Progenitor cell of endocrine pancreas (in vitro differentiated cells): ENCODE data around the gene SGCD. TPM values are rescaled to one million over a fixed set of nuclear protein-coding genes. Genes with fewer than 3 reads are reported as not detected.
"Not testable (repeated sequence)": the region's sequence is repeated elsewhere in the genome, so short reads cannot be mapped to it uniquely, and the experiment has no call there.

Source experiments
- DNase-seq: peaks from one replicate; pipeline ENCODE4 v3.0.0; 2021; ENCODE audit warnings: low spot score; ENCODE audit not compliant: unreplicated experiment
- H3K27ac Mint-ChIP-seq: 2 replicates; pipeline ENCODE4 v1.8.0; 2021; ENCODE audit warnings: mild to moderate bottlenecking, moderate library complexity, mixed read lengths
- H3K27me3 Mint-ChIP-seq: 2 replicates; pipeline ENCODE4 v1.8.0; 2021; ENCODE audit warnings: mixed read lengths
- H3K36me3 Mint-ChIP-seq: 2 replicates; pipeline ENCODE4 v1.8.0; 2022; ENCODE audit warnings: mixed read lengths; ENCODE audit not compliant: insufficient read depth
- H3K4me1 Mint-ChIP-seq: 2 replicates; pipeline ENCODE4 v1.8.0; 2021; ENCODE audit warnings: low read depth, mixed read lengths
- H3K4me3 Mint-ChIP-seq: 2 replicates; pipeline ENCODE4 v1.8.0; 2021; ENCODE audit warnings: low read depth, mild to moderate bottlenecking, moderate library complexity, mixed read lengths
- H3K9me3 Mint-ChIP-seq: 2 replicates; pipeline ENCODE4 v1.8.0; 2021; ENCODE audit warnings: low read depth, mixed read lengths
- total RNA-seq: library from RNA; stranded (reverse); gene quantifications from 2 replicates; pipeline ENCODE4 v1.2.1, GENCODE V29; 2021
- TF ChIP-seq, protein P1 (sequence below): fragments of 200-600 bp; sonication (generic); IDR thresholded peaks from one replicate; pipeline ENCODE4 v1.5.0; 2021; ENCODE audit warnings: antibody characterized with exemption, mild to moderate bottlenecking; ENCODE audit not compliant: unreplicated experiment

Gene SGCD
- total RNA-seq, 1 donor from 2014 or later, result 5.9 TPM

- peaks cover 2% of the 10 kb centered on the region for H3K4me1 Mint-ChIP-seq
- TF ChIP-seq, protein P1, sequence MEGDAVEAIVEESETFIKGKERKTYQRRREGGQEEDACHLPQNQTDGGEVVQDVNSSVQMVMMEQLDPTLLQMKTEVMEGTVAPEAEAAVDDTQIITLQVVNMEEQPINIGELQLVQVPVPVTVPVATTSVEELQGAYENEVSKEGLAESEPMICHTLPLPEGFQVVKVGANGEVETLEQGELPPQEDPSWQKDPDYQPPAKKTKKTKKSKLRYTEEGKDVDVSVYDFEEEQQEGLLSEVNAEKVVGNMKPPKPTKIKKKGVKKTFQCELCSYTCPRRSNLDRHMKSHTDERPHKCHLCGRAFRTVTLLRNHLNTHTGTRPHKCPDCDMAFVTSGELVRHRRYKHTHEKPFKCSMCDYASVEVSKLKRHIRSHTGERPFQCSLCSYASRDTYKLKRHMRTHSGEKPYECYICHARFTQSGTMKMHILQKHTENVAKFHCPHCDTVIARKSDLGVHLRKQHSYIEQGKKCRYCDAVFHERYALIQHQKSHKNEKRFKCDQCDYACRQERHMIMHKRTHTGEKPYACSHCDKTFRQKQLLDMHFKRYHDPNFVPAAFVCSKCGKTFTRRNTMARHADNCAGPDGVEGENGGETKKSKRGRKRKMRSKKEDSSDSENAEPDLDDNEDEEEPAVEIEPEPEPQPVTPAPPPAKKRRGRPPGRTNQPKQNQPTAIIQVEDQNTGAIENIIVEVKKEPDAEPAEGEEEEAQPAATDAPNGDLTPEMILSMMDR, result no peak
- no peak for DNase-seq
- H3K36me3 Mint-ChIP-seq, result no peaks in the 10 kb centered on the region
- no peak overlapping the region for H3K4me3 Mint-ChIP-seq
- no peak overlapping the region for H3K27ac Mint-ChIP-seq
- no peaks in the 10 kb centered on the region for H3K9me3 Mint-ChIP-seq
- H3K27me3 Mint-ChIP-seq, result no peaks in the 10 kb centered on the region
Measured at GRCh38 chr5:156595132-156595787, 268.3 kb downstream of the SGCD start.

DNA sequence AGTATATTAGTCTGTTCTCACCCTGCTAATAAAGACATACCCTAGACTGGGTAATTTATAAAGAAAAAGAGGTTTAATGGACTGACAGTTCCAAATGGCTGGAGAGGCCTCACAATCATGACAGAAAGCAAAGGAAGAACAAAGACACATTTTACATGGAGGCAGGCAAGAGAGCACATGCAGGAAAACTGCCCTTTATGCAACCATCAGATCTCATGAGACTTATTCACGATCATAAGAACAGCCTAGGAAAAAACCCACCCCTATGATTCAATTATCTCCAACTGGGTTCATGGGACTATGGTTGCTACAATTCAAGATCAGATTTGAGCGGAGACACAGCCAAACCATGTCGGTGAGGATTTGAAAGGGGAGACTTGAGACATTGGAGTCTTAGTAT lies 270.3 kb downstream of the SGCD start:
- no peaks in the 10 kb centered on the region for H3K36me3 Mint-ChIP-seq
- H3K9me3 Mint-ChIP-seq, result peaks cover 14% of the 10 kb centered on the region
- no peak for DNase-seq
- H3K27me3 Mint-ChIP-seq, result no peaks in the 10 kb centered on the region
- H3K27ac Mint-ChIP-seq, result no peak overlapping the region
- TF ChIP-seq, protein P1, result no peak
- H3K4me3 Mint-ChIP-seq, result no peak overlapping the region
- H3K4me1 Mint-ChIP-seq, result no peaks in the 10 kb centered on the region

GRCh38 chr5:156598964-156599363 lies 272.0 kb downstream of the SGCD start:
- Mint-ChIP-seq H3K36me3 (no peaks in the 10 kb centered on the region), H3K9me3 (peaks cover 25% of the 10 kb centered on the region)

DNA sequence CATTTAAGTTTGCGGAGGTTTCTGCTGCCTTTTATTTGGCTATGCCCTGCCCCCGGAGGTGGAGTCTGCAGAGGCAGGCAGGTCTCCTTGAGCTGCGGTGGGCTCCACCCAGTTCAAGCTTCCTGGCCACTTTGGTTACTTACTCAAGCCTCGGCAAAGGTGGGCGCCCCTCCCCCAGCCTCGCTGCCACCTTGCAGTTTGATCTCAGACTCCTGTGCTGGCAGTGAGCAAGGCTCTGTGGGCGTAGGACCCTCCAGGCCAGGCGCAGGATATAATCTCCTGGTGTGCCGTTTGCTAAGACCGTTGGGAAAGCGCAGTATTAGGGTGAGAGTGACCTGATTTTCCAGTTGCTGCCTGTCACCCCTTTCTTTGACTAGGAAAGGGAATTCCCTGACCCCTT lies 283.6 kb downstream of the SGCD start:
- not testable (repeated sequence) for H3K27me3 Mint-ChIP-seq, DNase-seq, H3K27ac Mint-ChIP-seq, H3K4me1 Mint-ChIP-seq, H3K36me3 Mint-ChIP-seq, H3K4me3 Mint-ChIP-seq
- H3K9me3 Mint-ChIP-seq, result peaks cover 22% of the 10 kb centered on the region

More at GRCh38 chr5:156598964-156599363, 272.0 kb downstream of the SGCD start:
- Mint-ChIP-seq H3K27me3 (no peaks in the 10 kb centered on the region), H3K4me1 (no peaks in the 10 kb centered on the region), H3K27ac (no peak overlapping the region), H3K4me3 (no peak overlapping the region)
- DNase-seq, result no peak
- TF ChIP-seq, protein P1, result no peak

- no peak for DNase-seq
- no peaks in the 10 kb centered on the region for H3K27me3 Mint-ChIP-seq
- H3K27ac Mint-ChIP-seq, result no peak overlapping the region
- TF ChIP-seq, protein P1, result no peak
- peaks cover 11% of the 10 kb centered on the region for H3K9me3 Mint-ChIP-seq
- H3K4me1 Mint-ChIP-seq, result no peaks in the 10 kb centered on the region
- peaks cover 4% of the 10 kb centered on the region for H3K36me3 Mint-ChIP-seq
- no peak overlapping the region for H3K4me3 Mint-ChIP-seq
Measured at GRCh38 chr5:156615901-156616300, 288.9 kb downstream of the SGCD start.

GRCh38 chr5:156617426-156617825 lies 290.5 kb downstream of the SGCD start:
- Mint-ChIP-seq H3K9me3 (no peaks in the 10 kb centered on the region), H3K4me3 (no peak overlapping the region), H3K4me1 (no peaks in the 10 kb centered on the region), H3K36me3 (no peaks in the 10 kb centered on the region), H3K27me3 (no peaks in the 10 kb centered on the region), H3K27ac (no peak overlapping the region)
- no peak for DNase-seq
- TF ChIP-seq, protein P1, result no peak
